Measurements from ENCODE around the gene CD200R1L. TPM values are rescaled to one million over a fixed set of nuclear protein-coding genes. Genes with fewer than 3 reads are reported as not detected.

Gene CD200R1L
- total RNA-seq, 1 experiment from 2014 or later, result not detected

DNA sequence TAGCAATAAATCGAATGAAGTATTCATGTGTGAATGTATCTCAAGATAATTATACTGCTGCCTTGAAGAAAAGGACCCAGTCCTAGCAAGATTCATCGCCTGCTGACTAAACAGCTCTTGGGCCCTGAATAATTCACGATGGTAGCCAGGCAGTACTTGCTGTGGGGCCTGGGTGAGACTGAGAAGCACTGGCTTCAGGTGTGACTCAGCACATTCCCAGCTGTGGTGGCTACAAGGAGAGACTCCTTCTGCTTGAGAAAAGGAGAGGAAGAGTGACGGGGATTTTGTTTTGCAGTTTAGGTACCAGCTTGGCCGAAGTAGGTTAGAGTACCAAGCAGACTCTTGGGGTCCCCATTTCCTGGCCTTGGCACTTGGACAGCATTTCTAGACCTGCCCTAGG, 47.6 kb upstream of the CD200R1L start:
- Mint-ChIP-seq H3K27ac (peak overlapping the region; percentile 76 to 92 (median 84)), H3K36me3 (ENCODE audit: insufficient read depth in 1 of 3, low read depth in 3 of 3) (peaks cover 0 to 8% (median 5%) of the 10 kb centered on the region in 3 experiments; a peak in 4 of 7 replicates), H3K4me1 (peaks cover 33 to 47% of the 10 kb centered on the region in 2 experiments), H3K4me3 (no peak overlapping the region), H3K9me3 (peaks cover 3 to 6% of the 10 kb centered on the region in 2 experiments; a peak in 4 of 5 replicates), H3K27me3 (ENCODE audit: low read depth) (no peaks in the 10 kb centered on the region)
- no CpG with 5 or more reads among the region's 5 CpGs for WGBS (ENCODE audit: extremely low coverage, insufficient read length, low lambda C conversion rate)
- Histone ChIP-seq H2BK5ac (ENCODE audit: insufficient read length, low read length) (no peak overlapping the region), H2BK20ac (ENCODE audit: low read depth, low read length, poor library complexity, severe bottlenecking) (no peak overlapping the region), H3K9ac (ENCODE audit: extremely low read depth, insufficient read length, low read length) (no peak overlapping the region), H3K23ac (ENCODE audit: insufficient read length, low read depth, low read length) (no peak overlapping the region), H4K20me1 (ENCODE audit: control insufficient read depth, insufficient read depth, insufficient read length) (no peaks in the 10 kb centered on the region), H2BK12ac (ENCODE audit: insufficient read length, low read depth, low read length) (no peak overlapping the region), H4K91ac (ENCODE audit: insufficient read length, low read depth, low read length) (no peak overlapping the region), H3K9me3 (ENCODE audit: control insufficient read depth, low read depth, low read length) (no peaks in the 10 kb centered on the region), H3K4me2 (ENCODE audit: insufficient read depth, insufficient read length, low read length) (no peak overlapping the region), H2BK15ac (ENCODE audit: low read depth, low read length) (no peak overlapping the region), H3T11ph (ENCODE audit: low read length) (no peak overlapping the region), H3K27ac (ENCODE audit: insufficient read length, low read depth, low read length) (no peak overlapping the region), H3K79me1 (ENCODE audit: insufficient read depth, low read depth, low read length, poor library complexity, severe bottlenecking) (no peaks in the 10 kb centered on the region), H4K5ac (ENCODE audit: insufficient read length, low read depth, low read length) (no peak overlapping the region), H3K18ac (ENCODE audit: insufficient read length, low read depth, low read length) (no peak overlapping the region), H3K56ac (ENCODE audit: insufficient read length, low read depth, low read length) (no peak overlapping the region), H2AFZ (ENCODE audit: low read length) (no peak overlapping the region), H2BK120ac (ENCODE audit: low read depth, low read length, poor library complexity, severe bottlenecking) (no peak overlapping the region), H3K14ac (ENCODE audit: insufficient read depth, low read length) (no peak overlapping the region), H2AK5ac (ENCODE audit: insufficient read length, low read length) (no peak overlapping the region), H4K8ac (replicated peaks; ENCODE audit: insufficient read length, low read depth, low read length) (no peak overlapping the region), H3K27me3 (ENCODE audit: insufficient read depth, low read length) (no peaks in the 10 kb centered on the region), H3K79me2 (ENCODE audit: insufficient read depth, low read length) (no peaks in the 10 kb centered on the region), H3K4me1 (ENCODE audit: insufficient read depth, low read length) (peaks cover 3% of the 10 kb centered on the region; the same call in 1 of the 2 replicates), H3K4ac (ENCODE audit: low read depth, low read length) (no peak overlapping the region), H3K23me2 (ENCODE audit: insufficient read length, low read depth, low read length, poor library complexity, severe bottlenecking) (no peaks in the 10 kb centered on the region)
- TF ChIP-seq, protein P1, sequence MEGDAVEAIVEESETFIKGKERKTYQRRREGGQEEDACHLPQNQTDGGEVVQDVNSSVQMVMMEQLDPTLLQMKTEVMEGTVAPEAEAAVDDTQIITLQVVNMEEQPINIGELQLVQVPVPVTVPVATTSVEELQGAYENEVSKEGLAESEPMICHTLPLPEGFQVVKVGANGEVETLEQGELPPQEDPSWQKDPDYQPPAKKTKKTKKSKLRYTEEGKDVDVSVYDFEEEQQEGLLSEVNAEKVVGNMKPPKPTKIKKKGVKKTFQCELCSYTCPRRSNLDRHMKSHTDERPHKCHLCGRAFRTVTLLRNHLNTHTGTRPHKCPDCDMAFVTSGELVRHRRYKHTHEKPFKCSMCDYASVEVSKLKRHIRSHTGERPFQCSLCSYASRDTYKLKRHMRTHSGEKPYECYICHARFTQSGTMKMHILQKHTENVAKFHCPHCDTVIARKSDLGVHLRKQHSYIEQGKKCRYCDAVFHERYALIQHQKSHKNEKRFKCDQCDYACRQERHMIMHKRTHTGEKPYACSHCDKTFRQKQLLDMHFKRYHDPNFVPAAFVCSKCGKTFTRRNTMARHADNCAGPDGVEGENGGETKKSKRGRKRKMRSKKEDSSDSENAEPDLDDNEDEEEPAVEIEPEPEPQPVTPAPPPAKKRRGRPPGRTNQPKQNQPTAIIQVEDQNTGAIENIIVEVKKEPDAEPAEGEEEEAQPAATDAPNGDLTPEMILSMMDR (conservative IDR thresholded peaks at IDR 0.05), result no peak
- DNase-seq, result peak; percentile 87
